VCaP (cell line): ENCODE results near the gene PTPRN2.

Experiments used
- H3K27ac ChIP-seq: fragments of 450-650 bp; 2 replicates; pipeline ENCODE4 v1.5.1; 2017
- TF ChIP-seq, protein P1 (sequence below): fragments of 450-650 bp; conservative IDR thresholded peaks from 2 replicates; pipeline ENCODE4 v1.5.1; 2017; ENCODE audit warnings: mild to moderate bottlenecking, moderate library complexity

PTPRN2 gene

DNA sequence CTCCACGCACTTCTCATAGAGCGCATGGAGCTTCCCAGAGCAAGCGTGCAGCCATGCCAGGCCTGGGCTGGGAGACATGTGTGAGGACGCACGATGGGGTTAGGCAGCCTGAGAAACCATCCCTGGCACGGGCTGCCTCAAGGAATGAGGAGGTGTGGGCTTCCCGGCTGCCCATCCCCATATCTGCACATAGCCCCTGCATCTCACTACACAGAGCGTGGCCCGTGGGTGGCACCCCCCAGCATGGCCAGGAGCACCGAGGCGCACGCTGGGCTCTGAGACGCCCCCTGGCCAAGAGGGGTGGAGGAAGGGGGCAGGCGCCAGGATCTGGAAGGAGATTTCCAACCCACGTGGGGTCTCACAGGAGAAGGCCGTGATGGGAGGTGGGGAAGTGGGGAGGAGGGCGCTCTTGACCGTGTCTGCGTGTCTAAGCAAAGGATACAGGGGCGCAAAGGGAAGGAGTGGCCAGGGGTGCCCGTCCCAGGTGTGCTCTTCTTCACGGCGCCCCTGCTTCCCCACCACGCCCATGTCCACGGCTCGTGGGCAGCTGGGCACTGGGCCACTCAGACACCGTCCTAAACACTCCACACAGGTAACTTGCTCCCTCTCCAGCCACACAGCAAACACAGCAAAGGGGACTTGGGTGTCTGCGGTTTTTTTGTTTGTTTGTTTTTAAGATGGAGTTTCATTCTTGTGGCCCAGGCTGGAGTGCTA, 340.5 kb downstream of the PTPRN2 start:
- TF ChIP-seq, protein P1, sequence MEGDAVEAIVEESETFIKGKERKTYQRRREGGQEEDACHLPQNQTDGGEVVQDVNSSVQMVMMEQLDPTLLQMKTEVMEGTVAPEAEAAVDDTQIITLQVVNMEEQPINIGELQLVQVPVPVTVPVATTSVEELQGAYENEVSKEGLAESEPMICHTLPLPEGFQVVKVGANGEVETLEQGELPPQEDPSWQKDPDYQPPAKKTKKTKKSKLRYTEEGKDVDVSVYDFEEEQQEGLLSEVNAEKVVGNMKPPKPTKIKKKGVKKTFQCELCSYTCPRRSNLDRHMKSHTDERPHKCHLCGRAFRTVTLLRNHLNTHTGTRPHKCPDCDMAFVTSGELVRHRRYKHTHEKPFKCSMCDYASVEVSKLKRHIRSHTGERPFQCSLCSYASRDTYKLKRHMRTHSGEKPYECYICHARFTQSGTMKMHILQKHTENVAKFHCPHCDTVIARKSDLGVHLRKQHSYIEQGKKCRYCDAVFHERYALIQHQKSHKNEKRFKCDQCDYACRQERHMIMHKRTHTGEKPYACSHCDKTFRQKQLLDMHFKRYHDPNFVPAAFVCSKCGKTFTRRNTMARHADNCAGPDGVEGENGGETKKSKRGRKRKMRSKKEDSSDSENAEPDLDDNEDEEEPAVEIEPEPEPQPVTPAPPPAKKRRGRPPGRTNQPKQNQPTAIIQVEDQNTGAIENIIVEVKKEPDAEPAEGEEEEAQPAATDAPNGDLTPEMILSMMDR, result no peak
- H3K27ac ChIP-seq, result no peak overlapping the region

DNA sequence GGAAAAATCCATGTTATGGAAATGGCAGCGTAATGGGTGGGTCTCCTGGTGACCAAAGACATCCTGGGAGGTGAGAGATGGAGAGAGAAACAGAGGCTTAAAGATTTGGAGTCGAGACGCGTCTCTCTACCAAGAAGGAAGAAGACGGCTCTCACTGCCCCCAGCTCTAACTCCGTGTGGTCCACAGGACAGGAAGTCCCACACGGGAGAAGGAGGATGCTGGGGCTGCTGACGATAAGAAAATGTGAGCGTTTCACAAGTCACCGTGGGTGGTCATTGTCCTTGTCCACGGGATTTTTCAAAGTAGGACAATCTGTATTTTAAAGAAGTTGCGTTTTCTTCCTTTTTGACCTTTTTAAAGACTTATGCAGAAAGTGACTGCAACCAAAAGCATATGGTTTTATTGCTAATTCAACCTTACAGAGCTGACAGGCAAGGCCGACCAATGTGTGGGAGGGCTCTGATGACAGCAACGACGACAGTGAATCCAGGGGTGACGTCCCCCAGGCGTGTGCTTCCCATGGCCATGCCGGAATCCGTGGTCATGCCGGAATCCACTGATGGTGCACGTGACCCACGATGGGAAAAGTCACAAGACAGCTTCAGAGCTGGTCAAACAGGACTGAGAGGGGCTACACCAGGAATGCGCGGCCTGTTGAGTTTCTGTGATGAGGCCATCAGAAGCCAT, 341.2 kb downstream of the PTPRN2 start:
- TF ChIP-seq, protein P1, result no peak
- no peak overlapping the region for H3K27ac ChIP-seq

DNA sequence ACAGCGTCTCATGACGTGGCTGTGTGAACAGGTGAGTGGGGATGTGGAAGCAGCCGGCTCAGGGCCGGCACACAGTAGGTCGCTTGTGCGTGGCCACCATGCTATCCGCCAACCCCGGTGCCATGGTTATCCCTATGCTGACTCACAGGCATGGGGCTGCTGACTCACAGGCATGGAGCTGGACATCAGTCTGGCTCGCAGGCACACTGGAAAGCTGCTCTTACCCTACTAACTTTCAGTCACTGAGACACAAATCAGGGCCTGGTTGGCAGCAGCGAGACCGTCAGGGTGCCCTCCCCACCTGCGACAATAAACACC, 341.9 kb downstream of the PTPRN2 start:
- TF ChIP-seq, protein P1, result no peak
- no peak overlapping the region for H3K27ac ChIP-seq

DNA sequence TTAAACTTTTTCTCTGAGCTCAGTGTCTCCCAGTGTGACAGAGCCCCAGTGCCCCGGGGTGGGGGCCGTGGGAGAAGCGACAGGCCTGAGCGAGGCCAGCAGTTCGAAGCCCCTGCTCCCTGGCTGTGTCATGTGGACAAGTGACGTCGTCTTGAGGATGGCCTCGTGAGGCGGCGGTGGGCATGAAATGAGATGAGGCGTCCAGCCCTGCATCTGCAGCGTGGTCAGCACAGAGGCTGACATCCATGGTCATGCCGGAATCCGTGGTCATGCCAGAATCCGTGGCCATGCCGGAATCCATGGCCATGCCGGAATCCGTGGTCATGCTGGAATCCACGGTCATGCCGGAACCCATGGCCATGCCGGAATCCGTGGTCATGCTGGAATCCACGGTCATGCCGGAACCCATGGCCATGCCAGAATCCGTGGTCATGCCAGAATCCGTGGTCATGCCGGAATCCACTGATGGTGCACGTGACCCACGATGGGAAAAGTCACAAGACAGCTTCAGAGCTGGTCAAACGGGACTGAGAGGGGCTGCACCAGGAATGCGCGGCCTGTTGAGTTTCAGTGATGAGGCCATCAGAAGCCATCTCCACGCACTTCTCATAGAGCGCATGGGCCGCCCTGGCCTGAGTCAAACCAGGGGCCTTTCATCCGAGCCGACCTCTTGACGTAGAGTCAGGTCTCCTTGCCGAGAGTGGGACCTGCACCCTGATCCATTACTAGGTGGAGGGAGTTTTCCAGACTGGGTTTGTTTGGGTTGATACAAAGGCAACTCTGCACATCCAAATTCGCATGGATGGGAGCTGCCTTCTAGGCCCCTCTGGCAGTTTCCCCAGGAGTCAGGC, 342.5 kb downstream of the PTPRN2 start:
- TF ChIP-seq, protein P1, result no peak
- no peak overlapping the region for H3K27ac ChIP-seq

DNA sequence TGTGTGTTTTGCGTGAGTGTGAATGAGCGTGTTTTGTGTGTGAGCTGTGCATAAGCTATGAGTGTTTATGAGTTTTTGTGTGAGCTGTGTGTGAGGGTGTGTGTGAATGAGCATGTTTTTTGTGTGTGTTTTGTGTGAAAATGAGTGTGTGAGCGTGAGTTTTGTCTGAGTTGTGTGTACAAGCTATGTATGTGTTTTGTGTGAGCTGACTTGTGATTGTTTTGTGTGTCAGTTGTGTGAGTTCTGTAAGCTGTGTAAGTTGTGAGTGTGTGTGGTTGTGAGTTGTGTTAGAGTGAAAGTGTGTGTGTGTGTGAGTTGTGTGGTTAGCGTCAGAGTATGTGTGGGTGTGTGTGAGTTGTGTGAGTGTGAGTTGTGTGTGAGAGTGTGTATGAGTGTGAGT, 343.2 kb downstream of the PTPRN2 start:
- TF ChIP-seq, protein P1, result no peak
- H3K27ac ChIP-seq, result no peak overlapping the region

DNA sequence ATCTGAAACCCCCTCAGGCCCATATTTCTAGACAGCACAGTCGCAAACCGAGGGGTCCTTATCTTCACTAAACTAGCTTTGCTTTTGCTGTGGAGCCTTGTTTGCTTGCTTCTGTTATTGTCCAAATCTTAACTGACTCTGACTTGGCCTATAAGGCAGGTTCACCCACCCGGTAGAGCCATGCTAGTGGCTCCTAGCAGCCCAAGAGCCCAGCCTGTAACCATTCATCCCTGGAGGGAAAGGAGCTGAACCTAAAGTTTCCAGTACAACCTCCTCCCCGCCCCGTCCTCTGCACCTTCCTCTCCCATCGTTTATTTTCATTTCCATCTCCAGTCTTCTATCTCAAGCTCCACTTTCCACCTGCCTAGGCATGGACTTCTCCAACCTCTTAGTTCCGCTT, 345.7 kb downstream of the PTPRN2 start:
- TF ChIP-seq, protein P1, result no peak
- H3K27ac ChIP-seq, result no peak overlapping the region

DNA sequence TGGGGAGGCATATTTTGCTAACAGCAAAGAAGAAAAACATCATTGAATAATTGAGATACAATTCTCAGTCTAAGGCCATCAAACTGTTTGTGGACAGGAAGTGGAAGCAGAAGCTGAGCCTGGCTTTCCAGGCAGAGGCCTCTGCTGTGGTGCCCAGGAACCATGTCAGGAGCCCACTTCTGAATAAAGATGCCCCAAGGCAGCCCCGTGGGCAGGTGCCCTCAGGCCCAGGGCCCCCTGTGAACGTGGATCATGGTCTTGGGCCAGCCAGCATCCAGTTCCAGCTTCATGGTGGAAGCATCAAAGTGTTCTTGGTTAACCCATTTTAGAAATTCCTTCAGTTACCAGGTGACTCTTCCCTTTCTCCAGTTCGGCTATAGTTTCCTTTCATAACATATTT, 346.8 kb downstream of the PTPRN2 start:
- no peak overlapping the region for H3K27ac ChIP-seq
- TF ChIP-seq, protein P1, result no peak
